ENCODE data around the gene CDK2.

DNA sequence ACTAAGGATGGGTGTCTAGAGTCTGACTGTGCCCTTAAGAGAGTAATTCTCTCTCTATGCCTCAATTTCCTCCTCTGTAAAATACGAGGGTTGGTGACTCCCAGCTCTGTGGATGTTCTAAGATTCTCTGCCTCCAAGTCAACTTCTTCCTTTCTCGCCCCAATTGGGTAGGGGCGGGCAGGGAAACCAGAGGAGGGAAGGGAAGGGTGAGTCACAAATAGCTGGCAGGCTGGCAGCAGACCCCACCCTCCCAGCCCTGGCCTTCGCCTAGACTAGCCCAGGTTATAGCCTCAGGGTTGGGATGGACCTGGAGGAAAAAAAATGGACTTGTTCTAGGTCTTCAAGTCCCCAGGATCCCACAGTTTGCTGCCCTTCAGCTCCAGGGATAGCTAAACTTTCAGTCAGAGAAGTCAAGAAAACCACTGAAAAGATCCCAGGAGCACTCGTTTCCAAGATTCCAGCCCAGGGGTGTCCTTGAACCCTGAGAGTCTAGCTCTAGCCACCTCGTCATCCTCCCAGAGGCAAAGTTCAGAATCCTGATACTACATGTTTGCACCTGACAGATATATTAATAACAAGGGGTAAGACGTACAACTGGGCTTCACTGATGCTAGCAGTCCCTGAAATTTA is 33.3 kb upstream of the CDK2 start:
- TF ChIP-seq CTCF (IDR thresholded peaks at IDR 0.05), result no peak
- no peak for TF ChIP-seq POLR2A (IDR thresholded peaks at IDR 0.05)
